GM10266 (cell line): ENCODE results near the gene PIEZO1.
"Not testable (repeated sequence)": the region's sequence is repeated elsewhere in the genome, so short reads cannot be mapped to it uniquely, and the experiment has no call there.

Experiments used
- DNase-seq: peaks from one replicate; pipeline ENCODE4 v3.0.0; 2012; ENCODE audit errors: extremely low spot score
- CTCF ChIP-seq: IDR thresholded peaks from 2 replicates; pipeline ENCODE4 v1.5.1; 2012; ENCODE audit warnings: mild to moderate bottlenecking, low read depth; ENCODE audit not compliant: control insufficient read depth, insufficient read depth; ENCODE audit errors: missing control alignments

The PIEZO1 gene

GRCh38 chr16:88669980-88670379, 115.0 kb downstream of the PIEZO1 start:
- no peak for TF ChIP-seq CTCF
- no peak for DNase-seq

- DNase-seq: not testable (repeated sequence)
Measured at GRCh38 chr16:88669493-88669892, 115.5 kb downstream of the PIEZO1 start.

- no peak for DNase-seq
- no peak for TF ChIP-seq CTCF
Measured at GRCh38 chr16:88667461-88667860, 117.6 kb downstream of the PIEZO1 start.

GRCh38 chr16:88665570-88665969, 119.5 kb downstream of the PIEZO1 start:
- DNase-seq: no peak
- no peak for TF ChIP-seq CTCF
